M059J (cell line): ENCODE measurements around the gene AMOTL1. TPM values are rescaled to one million over a fixed set of nuclear protein-coding genes. Genes with fewer than 3 reads are reported as not detected.
A peak's percentile ranks its signal among the peaks of the same experiment; 100 is the strongest.

Experiments
- DNase-seq: peaks from one replicate; pipeline ENCODE4 v3.0.0-alpha.2; 2012; ENCODE audit warnings: low read depth
- total RNA-seq: library from RNA; depleted of rRNA; stranded (reverse); fragments of >200 nt; shearing (Covaris generic); gene quantifications from 2 replicates; pipeline ENCODE4 v1.2.3, GENCODE V29; 2014; rRNA removed

The AMOTL1 gene, protein sequence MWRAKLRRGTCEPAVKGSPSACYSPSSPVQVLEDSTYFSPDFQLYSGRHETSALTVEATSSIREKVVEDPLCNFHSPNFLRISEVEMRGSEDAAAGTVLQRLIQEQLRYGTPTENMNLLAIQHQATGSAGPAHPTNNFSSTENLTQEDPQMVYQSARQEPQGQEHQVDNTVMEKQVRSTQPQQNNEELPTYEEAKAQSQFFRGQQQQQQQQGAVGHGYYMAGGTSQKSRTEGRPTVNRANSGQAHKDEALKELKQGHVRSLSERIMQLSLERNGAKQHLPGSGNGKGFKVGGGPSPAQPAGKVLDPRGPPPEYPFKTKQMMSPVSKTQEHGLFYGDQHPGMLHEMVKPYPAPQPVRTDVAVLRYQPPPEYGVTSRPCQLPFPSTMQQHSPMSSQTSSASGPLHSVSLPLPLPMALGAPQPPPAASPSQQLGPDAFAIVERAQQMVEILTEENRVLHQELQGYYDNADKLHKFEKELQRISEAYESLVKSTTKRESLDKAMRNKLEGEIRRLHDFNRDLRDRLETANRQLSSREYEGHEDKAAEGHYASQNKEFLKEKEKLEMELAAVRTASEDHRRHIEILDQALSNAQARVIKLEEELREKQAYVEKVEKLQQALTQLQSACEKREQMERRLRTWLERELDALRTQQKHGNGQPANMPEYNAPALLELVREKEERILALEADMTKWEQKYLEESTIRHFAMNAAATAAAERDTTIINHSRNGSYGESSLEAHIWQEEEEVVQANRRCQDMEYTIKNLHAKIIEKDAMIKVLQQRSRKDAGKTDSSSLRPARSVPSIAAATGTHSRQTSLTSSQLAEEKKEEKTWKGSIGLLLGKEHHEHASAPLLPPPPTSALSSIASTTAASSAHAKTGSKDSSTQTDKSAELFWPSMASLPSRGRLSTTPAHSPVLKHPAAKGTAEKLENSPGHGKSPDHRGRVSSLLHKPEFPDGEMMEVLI
- total RNA-seq = 12.7 and 18.9 TPM in 2 replicates

DNA sequence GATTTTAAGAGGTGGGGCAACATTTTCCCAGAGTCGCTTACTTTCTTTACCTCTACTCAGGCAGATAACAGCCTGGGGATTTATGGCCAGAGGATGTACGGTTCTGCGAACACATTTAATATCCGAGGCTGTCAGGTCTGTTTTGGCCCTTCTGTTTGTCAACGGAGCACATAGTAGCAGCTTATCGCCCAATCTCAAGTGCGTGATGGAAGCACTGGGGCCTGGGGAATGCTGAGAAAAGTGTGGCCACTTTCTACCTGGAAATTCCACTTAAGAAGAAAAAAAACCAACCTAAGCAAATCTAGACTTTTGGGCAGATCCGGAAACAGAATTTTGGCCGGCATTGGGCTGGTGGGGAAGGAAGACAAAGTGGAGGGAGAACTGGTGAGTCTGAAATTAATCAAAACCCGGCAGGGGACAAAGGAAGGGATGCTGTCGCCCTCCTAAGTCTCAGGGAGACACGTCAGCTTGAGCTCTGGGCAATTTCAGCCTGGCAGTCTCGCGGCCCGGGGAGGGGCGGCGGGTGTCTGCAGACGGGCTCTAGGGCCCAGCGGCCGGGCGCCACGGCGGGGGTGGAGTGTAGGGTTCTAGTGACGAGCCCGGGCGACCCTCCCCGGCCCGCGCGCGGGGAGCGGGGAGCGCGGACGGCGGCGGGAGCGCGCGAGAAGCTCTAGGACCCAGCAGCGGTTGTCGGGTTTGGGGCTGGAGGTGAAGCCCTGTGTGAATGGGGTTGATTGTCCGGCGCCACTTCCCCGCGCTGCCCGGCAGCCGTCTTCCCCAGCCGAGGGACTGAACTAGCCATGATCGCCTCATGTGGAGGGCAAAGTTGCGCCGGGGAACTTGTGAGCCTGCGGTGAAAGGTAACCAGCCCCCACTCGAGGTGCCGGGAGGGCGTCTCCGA is at the start of gene AMOTL1:
Gene AMOTL1 (plus strand): TSS at position 656 of the 901 bp plus-strand sequence. CDS start 156 bp downstream, at position 812.
- DNase-seq = peak; percentile 92

DNA sequence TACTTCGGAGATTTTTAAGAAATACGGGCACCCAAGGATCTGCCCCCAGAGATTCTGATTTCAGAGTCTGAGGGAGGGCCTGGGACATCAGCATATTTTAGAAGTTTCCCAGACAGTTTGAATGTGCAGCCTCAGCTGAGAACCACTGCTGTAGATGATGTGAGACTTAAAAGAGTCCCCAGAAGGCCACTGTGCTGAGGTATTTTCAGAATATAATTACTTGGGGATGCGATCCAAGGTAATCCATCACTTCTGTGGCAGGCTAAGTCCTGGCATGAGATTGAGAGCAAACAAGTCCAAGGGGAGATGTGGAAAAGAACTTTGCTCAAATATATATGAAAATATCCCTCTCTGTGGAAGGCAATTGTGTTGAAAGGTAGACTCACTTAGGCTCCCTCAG is 48.3 kb upstream of the AMOTL1 start:
- DNase-seq = no peak

DNA sequence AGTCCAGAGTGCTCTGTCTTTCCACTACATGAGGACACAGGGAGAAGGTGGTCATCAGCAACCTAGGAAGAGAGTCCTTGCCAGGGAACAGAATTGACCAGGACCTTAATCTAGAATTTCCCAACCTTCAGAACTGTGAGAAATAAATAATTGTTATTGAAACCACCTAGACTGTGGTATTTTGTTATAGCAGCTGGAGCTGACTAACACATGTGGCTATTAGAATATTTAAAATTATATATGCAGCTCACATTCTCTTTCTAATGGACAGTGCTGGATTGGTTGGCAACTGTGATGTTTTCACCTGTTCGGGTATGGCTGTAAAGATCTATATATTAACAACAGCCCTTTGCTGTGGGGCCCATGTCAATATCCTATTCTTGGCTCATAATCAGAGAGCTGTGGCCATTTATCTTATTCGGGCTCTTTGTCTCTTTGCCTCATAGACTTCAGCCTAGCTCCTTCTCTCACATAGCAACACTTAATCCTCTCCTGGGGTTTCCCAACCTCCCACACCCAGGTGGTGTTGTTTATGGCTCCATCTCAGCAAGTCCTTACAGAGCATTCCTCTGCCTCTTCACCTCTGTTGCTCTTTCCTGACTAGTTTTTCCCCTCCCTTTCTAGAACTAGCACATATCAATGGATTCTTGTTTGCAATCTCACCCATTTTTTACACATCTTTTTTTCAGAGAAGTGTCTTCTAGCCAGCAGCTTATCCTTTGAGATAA is 46.4 kb upstream of the AMOTL1 start:
- DNase-seq = no peak

DNA sequence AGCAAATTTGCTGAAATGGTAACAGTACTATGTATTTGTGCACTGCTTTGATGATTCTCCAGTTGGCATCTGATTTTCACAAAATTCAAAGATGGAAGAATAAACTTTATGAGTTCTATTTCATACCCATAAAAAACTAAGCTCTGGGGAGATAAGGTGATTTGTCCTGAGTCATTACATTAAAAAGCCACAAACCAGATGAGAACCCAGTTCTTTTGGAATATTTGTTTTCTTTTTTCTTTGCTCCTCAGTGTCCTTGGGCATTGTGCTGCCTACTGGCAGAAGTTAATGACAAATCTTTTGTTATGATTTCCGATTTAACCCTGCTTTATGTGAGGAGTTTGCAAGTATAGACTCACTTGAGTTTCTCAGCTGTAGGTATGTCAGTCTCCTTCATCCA is 45.4 kb upstream of the AMOTL1 start:
- peak; percentile 84 for DNase-seq

DNA sequence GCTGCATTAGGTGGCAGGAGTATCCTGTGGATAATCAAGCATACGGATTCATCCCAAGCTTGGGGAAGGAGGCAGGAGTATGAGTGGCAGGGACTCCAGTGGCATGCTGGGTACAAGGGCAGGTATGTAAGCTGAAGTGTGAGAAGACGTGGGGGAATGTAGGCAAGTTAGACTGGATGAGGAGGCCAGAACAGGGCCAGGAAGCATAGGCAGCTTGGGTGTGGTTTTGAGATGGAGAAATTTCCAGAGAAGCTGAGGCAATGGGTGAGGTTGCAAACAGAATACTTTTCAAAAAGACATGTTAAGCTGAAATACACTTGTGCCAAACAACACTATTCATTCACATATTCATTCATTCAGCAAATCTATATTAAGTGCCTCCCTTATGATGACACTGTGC is 43.1 kb upstream of the AMOTL1 start:
- no peak for DNase-seq

DNA sequence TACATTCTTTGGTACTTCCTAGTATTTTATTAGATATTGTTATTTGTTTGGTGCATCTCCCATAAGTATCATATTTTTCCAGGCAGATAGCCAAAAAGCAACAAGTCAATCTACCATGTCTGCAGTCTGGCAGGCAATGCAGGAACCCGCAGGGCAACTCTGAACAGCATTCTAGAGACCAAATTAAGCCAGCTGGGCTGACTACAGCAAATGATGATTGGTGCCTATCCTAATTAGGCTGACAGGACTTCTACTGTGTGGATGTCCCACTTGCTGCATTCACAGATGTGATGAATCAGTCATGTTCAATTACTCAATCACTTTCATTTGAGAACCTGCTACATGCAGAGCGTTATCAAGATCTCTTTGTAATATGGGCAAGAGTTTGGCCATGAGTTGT is 40.3 kb upstream of the AMOTL1 start:
- DNase-seq = no peak

DNA sequence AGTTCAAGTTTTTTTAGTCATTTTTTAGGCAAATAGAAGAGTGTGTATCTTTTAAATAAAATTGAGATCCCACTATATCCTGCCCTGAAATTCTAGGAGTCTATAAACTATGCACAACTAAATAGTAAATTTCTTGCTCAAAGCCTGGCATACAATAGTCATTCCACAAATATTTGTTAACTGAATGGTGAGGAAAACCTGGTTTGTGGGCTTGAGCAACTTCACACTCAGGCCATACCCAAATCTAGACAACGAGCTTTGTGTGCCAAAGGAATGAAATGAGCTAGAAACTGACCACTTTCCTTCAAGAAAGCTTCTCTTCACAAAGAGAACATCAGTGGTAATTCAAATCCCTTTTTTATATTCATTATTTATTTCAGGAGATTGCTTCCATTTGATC is 39.6 kb upstream of the AMOTL1 start:
- peak; percentile 77 for DNase-seq

DNA sequence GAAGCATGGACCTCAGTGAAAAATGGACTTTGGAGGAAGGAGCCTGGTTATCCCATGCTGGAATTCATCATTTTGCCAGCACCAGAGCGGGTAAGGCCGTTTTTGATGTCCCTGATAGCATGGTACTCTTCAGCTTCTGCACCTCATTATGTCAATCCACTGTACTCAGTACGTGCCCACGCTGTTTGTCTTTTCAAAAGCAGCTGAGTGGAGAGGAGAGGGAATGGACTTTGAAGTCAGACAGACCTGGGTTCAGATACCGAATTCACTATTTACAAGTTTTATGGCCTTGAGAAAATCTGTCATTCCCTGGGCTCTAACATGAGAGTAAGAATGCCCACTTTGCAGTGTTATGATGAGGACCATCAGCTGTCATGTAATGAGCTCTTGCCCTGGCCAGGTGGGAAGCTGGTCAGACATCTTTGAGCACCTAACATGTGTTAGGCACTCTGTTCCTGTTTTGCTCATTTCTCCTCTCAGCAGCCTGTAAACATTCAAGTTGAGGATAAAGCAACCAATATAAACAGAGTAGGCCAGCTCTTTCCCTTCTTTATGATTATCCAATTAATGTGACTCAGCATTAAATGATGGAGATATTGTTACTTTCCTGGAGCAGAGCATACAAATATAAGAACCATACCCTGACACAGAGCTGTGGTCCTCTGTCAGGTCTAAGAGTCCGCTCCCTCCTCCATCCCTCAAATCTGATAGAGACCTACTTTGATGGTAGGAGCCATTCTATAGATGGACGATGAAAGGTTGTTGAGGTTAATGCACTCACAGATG is 39.0 kb upstream of the AMOTL1 start:
- DNase-seq = no peak

DNA sequence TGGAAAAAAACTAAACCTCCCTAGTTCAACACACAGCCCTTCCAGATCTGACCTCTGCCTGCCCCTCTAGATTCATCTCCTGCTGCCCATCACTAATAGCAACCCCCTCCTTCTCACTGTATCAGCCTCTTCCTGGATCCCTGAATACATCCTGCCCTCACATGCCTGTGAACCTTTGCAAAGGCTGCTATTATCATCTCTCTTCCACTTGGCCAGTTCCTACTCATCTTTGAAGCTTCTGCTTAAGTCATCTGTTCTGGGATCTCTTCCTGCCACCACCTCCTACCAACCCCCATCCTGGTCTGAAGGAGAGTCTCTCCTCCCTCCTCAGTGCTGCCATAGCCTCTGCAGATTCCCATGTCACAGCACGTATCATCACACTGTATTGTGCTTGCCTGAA is 38.0 kb upstream of the AMOTL1 start:
- peak; percentile 55 for DNase-seq

DNA sequence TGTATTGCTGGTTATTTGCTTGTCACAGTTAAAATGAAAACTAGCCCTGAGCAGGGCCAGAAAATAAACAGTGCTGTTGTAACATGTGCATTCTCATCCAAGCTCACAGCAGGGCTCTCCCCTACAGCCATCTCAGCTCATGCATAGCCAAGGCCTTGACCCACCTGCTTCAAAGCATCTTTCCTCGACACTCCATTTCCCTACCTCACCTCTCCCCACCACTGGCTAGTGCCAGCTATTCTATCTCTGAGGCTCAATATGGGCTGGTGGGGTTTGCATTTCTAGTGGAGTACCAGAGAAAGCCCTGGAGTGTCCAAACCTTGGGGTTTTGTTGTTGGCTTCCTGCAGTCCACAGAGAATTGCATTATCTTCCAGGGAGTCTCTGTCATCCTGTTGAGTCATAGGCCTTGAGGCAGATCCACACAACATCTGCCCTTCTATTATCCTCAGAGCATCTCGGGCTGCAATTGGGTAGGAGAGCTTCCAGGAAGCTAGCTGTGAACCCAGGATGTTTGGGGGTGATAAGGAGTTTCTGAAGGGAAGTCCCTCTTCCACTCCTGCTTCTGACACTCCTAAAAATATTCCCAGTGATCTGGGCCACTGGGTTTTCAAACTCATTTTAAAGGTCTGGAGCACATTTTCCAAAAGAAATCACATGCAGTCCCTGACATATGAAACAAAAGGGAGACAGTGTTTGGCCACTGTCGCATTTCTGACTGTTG is 36.1 kb upstream of the AMOTL1 start:
- DNase-seq = peak; percentile 96

DNA sequence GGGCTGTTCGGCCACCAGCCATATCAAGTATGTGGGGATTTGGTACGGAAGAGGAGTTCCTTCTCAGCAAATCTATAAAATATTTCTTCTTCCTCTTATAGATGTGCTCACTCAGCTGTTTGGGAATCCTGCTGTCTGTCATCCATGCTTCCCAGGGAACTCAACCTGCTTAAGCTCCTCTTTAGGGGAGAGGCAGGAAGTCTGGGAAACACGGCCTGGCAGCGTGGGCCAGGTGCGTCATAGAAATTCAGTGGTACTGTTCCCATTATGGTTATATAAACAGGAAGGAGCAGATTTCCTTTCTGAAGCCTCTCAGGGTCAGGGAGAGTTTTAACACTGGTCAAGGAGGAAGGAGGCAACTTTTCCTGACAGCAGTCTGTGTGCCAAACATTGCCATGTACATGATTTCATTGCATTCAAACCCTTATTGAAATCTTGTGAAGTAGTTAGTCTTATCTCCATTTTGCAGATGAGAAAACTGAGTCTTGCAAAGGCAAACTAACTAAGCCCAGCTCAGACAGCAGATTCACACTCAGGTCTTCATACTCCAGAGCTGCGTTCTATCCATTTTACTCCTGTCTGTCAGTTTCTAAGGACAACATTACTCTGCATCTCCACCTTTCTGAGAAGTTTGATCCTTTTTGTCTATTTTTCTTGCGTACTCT is 35.4 kb upstream of the AMOTL1 start:
- peak; percentile 97 for DNase-seq

DNA sequence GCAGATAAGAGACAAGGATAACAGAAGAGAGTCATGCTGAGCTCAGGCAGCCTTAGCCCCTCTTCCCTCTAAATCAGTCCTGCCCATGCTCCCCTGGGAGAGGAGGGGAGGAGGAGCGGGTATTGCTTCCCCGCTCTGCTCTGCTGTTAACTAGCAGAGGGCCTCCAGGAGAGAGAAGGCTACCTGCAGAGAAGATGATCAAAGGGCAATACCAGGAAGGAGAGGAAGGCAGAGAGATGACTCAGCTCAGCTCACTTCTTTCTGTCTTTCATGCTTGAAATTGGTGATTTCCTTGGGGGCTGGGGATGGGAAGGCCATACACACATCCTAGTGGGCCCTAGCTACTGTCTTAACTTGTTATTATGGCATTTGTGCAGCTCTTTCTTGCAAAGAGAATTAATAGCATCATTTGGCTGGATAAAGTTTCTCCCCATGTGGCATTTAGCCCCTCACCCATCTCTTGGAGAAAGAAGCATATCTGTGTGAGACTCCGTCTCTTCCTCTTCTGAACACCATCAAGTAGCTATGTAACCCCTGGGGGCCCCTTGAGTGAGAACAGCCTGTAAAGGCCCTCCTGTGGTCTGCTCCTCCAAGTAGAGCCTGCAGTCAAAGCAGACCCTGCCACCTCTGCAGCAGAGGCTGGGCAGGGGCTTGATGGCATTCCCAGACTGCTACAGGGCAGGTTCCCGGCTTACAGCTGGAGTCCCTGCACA is 33.4 kb upstream of the AMOTL1 start:
- DNase-seq = peak; percentile 57

DNA sequence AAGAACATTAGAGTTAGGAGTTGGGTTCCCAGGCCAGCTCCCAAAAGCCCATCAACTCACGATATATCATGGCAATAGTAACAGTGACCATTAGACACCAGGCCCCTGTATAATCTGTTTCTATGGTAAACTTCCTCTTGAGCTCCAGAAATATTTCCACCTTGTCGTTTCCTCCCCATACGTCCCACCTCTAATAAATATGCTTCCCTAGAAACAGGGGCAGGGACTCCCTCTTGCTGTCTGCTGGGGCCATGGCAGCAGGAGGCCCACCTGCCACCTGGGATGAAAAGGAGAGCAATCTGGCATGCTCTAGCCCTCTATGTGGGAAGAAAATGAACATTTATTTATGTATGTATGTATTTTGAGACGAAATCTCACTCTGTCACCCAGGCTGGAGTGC is 32.2 kb upstream of the AMOTL1 start:
- DNase-seq = no peak

DNA sequence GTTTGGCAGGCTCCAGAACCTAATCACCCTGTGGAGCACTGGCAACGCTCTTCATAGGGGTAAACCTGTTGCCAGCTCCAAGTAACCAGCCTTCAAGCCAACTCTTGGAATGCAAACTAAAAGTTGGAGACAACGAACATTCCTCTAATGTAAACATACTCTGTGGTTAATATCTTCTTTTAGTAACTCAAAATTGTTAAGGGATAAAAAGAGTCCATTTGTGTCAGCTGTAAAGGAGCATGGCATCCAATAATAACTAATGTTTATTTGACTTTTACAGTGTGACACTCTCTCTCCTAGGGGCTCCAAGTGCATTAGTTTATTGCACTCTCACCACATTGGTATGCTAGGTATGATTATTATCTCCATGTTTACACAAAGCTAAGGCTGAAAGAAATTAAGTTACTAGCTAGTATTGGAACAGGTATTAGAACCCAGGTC is 31.0 kb upstream of the AMOTL1 start:
- peak; percentile 96 for DNase-seq

DNA sequence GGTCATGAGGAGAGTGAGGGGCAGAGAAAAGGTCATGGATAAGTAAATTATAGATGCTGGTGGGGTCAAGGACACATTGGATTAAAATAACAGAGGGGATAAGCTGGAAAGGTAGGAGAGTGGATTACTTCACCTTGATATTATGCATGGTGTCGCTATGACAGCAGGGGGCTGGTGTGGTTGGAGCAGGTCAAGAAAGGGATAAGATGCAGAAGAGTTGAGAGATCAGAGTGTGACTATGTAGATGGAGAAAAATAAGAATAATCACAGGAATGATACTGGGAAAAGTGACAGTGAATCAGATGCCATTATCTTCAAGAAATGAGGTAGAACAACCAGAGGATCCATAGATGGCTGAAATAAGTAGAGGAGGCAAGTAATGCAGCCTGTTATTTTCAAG is 29.4 kb upstream of the AMOTL1 start:
- peak; percentile 45 for DNase-seq

DNA sequence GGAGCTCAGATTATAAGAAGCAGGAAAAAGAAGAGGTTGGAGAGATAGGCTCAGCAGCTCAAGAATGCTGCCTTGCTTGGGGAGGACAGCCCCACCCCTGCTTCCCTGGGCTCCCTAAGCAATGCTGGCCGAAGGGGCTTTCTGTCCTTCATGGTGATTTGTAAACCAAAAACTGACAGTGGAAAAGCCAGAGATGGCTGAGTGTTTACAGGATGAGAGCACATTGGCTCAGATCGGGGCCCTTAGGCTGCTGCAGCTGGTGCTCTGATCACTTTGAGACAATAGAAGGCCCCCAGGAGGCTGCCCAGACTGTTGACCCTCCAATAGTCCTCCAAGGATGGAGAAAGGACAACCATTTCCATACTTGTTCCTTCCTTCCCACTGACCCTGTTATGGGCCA is 28.8 kb upstream of the AMOTL1 start:
- DNase-seq = no peak

DNA sequence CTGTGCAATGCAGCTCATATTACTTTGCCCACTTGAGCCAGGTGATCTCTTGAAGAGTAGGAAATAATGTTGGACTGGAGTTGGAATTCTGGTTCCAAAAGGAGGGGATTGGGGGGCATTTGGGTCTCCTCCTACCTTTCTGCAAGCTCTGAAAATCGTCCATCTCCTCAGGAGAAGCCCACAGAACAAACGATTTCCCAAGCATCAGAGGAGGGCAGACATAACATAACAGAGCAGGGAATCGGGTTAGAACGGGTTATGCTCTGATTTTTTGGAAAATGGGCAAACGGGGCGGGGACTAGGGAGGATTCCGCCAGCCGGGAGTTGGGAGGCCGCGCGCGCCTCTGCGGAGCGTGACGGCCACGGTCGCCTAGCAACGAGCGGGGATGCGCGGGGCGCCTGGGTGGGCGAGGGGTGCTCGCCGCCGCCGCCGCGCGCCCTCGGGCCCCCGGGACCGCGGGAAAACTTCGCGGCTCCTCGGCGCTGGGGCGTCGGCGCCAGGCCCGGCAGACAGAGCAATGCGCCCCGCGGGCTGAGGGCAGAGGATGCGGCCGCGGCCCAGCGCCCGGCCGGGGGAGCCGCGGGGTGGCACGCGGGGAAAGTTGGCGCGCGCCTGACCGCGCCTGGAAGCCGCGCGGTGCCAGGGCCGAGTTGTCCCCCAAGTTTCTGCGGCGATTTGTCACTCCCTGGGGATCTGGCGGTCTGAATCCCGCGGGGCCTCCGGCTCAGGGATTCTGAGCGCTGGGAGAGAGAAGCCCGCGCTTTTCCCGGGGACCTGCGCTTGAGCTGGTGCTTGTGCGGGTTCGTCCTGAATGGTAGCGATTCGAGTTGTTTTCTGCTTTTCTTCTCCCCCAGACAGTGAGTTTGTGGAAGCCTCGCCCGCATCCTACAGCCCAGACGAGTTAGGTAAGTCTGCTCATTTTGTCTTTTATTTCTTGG is 27.8 kb upstream of the AMOTL1 start:
- DNase-seq = peak; percentile 64
